ENCODE measurements around the gene RPS25. TPM values are rescaled to one million over a fixed set of nuclear protein-coding genes. Genes with fewer than 3 reads are reported as not detected.
"Not testable (repeated sequence)": the region's sequence is repeated elsewhere in the genome, so short reads cannot be mapped to it uniquely, and the experiment has no call there.

Gene RPS25
- total RNA-seq, 1 donor from 2014 or later: 2,482 TPM

- Histone ChIP-seq H3K4me2 (no peak overlapping the region), H3K9ac (no peak overlapping the region), H2AFZ (replicated peaks) (no peak overlapping the region), H3K27ac (no peak overlapping the region), H3K36me3 (no peaks in the 10 kb centered on the region), H3K4me3 (no peak overlapping the region), H3K9me3 (ENCODE audit: low read depth) (no peaks in the 10 kb centered on the region), H3K4me1 (no peaks in the 10 kb centered on the region), H3K27me3 (no peaks in the 10 kb centered on the region), H4K20me1 (ENCODE audit: low read depth) (no peaks in the 10 kb centered on the region), H3K79me2 (ENCODE audit: low read depth) (no peaks in the 10 kb centered on the region), H3F3A (ENCODE audit: low read depth) (no peaks in the 10 kb centered on the region)
- H3K4me1 Mint-ChIP-seq: no peaks in the 10 kb centered on the region
- peaks cover 3% of the 10 kb centered on the region for H3K36me3 Mint-ChIP-seq
- TF ChIP-seq EZH2phosphoT487 (IDR thresholded peaks at IDR 0.05) (no peak), EZH2 (IDR thresholded peaks at IDR 0.05) (no peak), CTCF (IDR thresholded peaks at IDR 0.05) (no peak)
- H3K4me3 Mint-ChIP-seq: no peak overlapping the region
- H3K27ac Mint-ChIP-seq: no peak overlapping the region
- no peaks in the 10 kb centered on the region for H3K27me3 Mint-ChIP-seq (ENCODE audit: insufficient read depth, low read depth)
- no peaks in the 10 kb centered on the region for H3K9me3 Mint-ChIP-seq
- DNase-seq (ENCODE audit: low spot score): no peak
Measured at GRCh38 chr11:118988280-118988679, 29.9 kb downstream of the RPS25 start.

- Histone ChIP-seq H3K27ac (no peak overlapping the region), H3K4me3 (no peak overlapping the region), H3K9ac (no peak overlapping the region), H3K27me3 (no peaks in the 10 kb centered on the region), H3K79me2 (ENCODE audit: low read depth) (no peaks in the 10 kb centered on the region), H3F3A (ENCODE audit: low read depth) (peaks cover 7% of the 10 kb centered on the region), H4K20me1 (ENCODE audit: low read depth) (no peaks in the 10 kb centered on the region), H3K9me3 (ENCODE audit: low read depth) (no peaks in the 10 kb centered on the region), H3K4me2 (no peak overlapping the region), H2AFZ (replicated peaks) (no peak overlapping the region), H3K36me3 (no peaks in the 10 kb centered on the region), H3K4me1 (peaks cover 1% of the 10 kb centered on the region)
- Mint-ChIP-seq H3K9me3 (no peaks in the 10 kb centered on the region), H3K27ac (no peak overlapping the region), H3K27me3 (ENCODE audit: insufficient read depth, low read depth) (no peaks in the 10 kb centered on the region), H3K4me1 (peaks cover 6% of the 10 kb centered on the region), H3K36me3 (no peaks in the 10 kb centered on the region), H3K4me3 (no peak overlapping the region)
- no peak for TF ChIP-seq EZH2phosphoT487 (IDR thresholded peaks at IDR 0.05)
- TF ChIP-seq CTCF (IDR thresholded peaks at IDR 0.05): no peak
- no peak for TF ChIP-seq EZH2 (IDR thresholded peaks at IDR 0.05)
- no peak for DNase-seq (ENCODE audit: low spot score)
Measured at GRCh38 chr11:118984825-118985224, 33.3 kb downstream of the RPS25 start.

GRCh38 chr11:118984337-118984736, 33.8 kb downstream of the RPS25 start:
- not testable (repeated sequence) for H2AFZ ChIP-seq (replicated peaks); H3K9ac ChIP-seq; DNase-seq (ENCODE audit: low spot score); H3K4me1 ChIP-seq; H3K4me3 ChIP-seq; H3K4me2 ChIP-seq; H3K36me3 ChIP-seq; H3K27me3 Mint-ChIP-seq (ENCODE audit: insufficient read depth, low read depth); H3K27me3 ChIP-seq; H3K27ac ChIP-seq; H4K20me1 ChIP-seq (ENCODE audit: low read depth); H3K36me3 Mint-ChIP-seq; H3K79me2 ChIP-seq (ENCODE audit: low read depth); H3K9me3 ChIP-seq (ENCODE audit: low read depth); H3K9me3 Mint-ChIP-seq; H3K4me3 Mint-ChIP-seq; H3K27ac Mint-ChIP-seq
- H3K4me1 Mint-ChIP-seq: peaks cover 11% of the 10 kb centered on the region
- H3F3A ChIP-seq (ENCODE audit: low read depth): peaks cover 12% of the 10 kb centered on the region

- peaks cover 14% of the 10 kb centered on the region for H3K4me1 ChIP-seq
- H4K20me1 ChIP-seq (ENCODE audit: low read depth): no peaks in the 10 kb centered on the region
- no peak overlapping the region for H3K9ac ChIP-seq
- Mint-ChIP-seq H3K4me3 (no peak overlapping the region), H3K9me3 (no peaks in the 10 kb centered on the region), H3K27me3 (ENCODE audit: insufficient read depth, low read depth) (no peaks in the 10 kb centered on the region), H3K36me3 (no peaks in the 10 kb centered on the region), H3K27ac (no peak overlapping the region), H3K4me1 (peaks cover 12% of the 10 kb centered on the region)
- no peak overlapping the region for H3K4me2 ChIP-seq
- TF ChIP-seq EZH2 (IDR thresholded peaks at IDR 0.05) (no peak), EZH2phosphoT487 (IDR thresholded peaks at IDR 0.05) (no peak), CTCF (IDR thresholded peaks at IDR 0.05) (no peak)
- peaks cover 18% of the 10 kb centered on the region for H3F3A ChIP-seq (ENCODE audit: low read depth)
- no peaks in the 10 kb centered on the region for H3K27me3 ChIP-seq
- DNase-seq (ENCODE audit: low spot score): no peak
- peak overlapping the region; percentile 53 for H2AFZ ChIP-seq (replicated peaks)
- no peaks in the 10 kb centered on the region for H3K9me3 ChIP-seq (ENCODE audit: low read depth)
- no peak overlapping the region for H3K4me3 ChIP-seq
- H3K79me2 ChIP-seq (ENCODE audit: low read depth): no peaks in the 10 kb centered on the region
- H3K27ac ChIP-seq: no peak overlapping the region
- no peaks in the 10 kb centered on the region for H3K36me3 ChIP-seq
Measured at GRCh38 chr11:118980191-118980881, 37.8 kb downstream of the RPS25 start.

All from neural progenitor cell (in vitro differentiated cells).